OCI-LY3 (cell line): ENCODE data around the gene LSS.

ENCODE experiments used
- CTCF ChIP-seq: fragments of 200-600, 300-600 bp; sonication (generic); IDR thresholded peaks from 2 replicates; pipeline ENCODE4 v1.5.1; 2014; ENCODE audit warnings: antibody characterized with exemption, low read length, low read depth
- EZH2phosphoT487 ChIP-seq: fragments of 200-600 bp; shearing (Covaris generic); IDR thresholded peaks from 2 replicates; pipeline ENCODE4 v1.6.1; 2018; ENCODE audit warnings: antibody characterized with exemption, mixed run types, low read depth

- TF ChIP-seq CTCF (no peak), EZH2phosphoT487 (no peak)
Observed at GRCh38 chr21:46195595-46196195, 32.9 kb downstream of the LSS start.
